Right lobe of liver (tissue), 6 donors: ENCODE data around the gene SUGCT. TPM values are rescaled to one million over a fixed set of nuclear protein-coding genes. Genes with fewer than 3 reads are reported as not detected.
"Not testable (repeated sequence)": the region's sequence is repeated elsewhere in the genome, so short reads cannot be mapped to it uniquely, and the experiment has no call there.

Source experiments
- ATAC-seq, 4 donors: fragments of 200-7000 bp; cut with Tn5 transposase; one replicate each; pipeline ENCODE4 v1.9.1; 2020; ENCODE audit warnings: mild to moderate bottlenecking in 4 of 4, moderate library complexity in 4 of 4
- DNase-seq, 3 donors: peaks; one replicate each; pipeline ENCODE4 v3.0.0-alpha.2; 2020
- H3K27ac ChIP-seq, 3 donors: fragments of 200-600 bp; one replicate each; pipeline ENCODE4 v1.8.0; 2022
- H3K27me3 ChIP-seq, 2 donors: fragments of 200-600 bp; one replicate each; pipeline ENCODE4 v1.8.0; 2022
- H3K36me3 ChIP-seq, 4 donors: fragments of 200-600 bp; sonication (generic) in 1 of 4; one replicate each; pipeline versions ENCODE4 v1.5.1 to v1.8.0; 2017 to 2022; ENCODE audit warnings: control low read depth in 1 of 4
- H3K4me1 ChIP-seq, 4 donors: fragments of 200-600 bp; sonication (generic) in 1 of 4; one replicate each; pipeline versions ENCODE4 v1.5.1 to v1.8.0; 2017 to 2022; ENCODE audit warnings: control low read depth in 1 of 4
- H3K4me3 ChIP-seq, 3 donors: fragments of 200-600 bp; one replicate each; pipeline ENCODE4 v1.8.0; 2022
- H3K9me3 ChIP-seq, 4 donors: fragments of 200-600 bp; sonication (generic) in 1 of 4; one replicate each; pipeline versions ENCODE4 v1.5.1 to v1.8.0; 2017 to 2022; ENCODE audit warnings: control low read depth in 1 of 4
- CTCF ChIP-seq, 4 donors: fragments of 200-600 bp in 3 of 4; fragments of 450-650 bp in 1 of 4; IDR thresholded peaks; one replicate each; pipeline versions ENCODE4 v1.5.1 to v1.8.0; 2016 to 2022; ENCODE audit warnings: antibody characterized with exemption in 4 of 4, mild to moderate bottlenecking in 2 of 4
- POLR2A ChIP-seq: fragments of 450-650 bp; IDR thresholded peaks from one replicate; pipeline ENCODE4 v1.6.1; 2017; ENCODE audit warnings: antibody characterized with exemption, mild to moderate bottlenecking
- WGBS: methylation state at CpG from one replicate; pipeline ENCODE4 v1.1.6; 2018; ENCODE audit warnings: low coverage, low lambda C conversion rate; ENCODE audit not compliant: insufficient coverage; ENCODE audit errors: missing lambda C conversion rate; 5-methylcytosine and 5-hydroxymethylcytosine counted together
- intact Hi-C, 2 donors: fragments of 100-400 bp; cut with DNase I; formaldehyde crosslinking; loops; one replicate each; pipeline versions ENCODE4 v1.11.2 to v1.14.1; 2022
- total RNA-seq, 6 experiments: library from RNA; depleted of rRNA in 2 of 6; stranded (reverse); fragments of >200 nt in 2 of 6; fragmentation: NEBNext Ultra II Directional in 3 of 6; extraction: Animal tissue kit (Norgen Biotek cat#: 25700) in 3 of 6; gene quantifications; one replicate each; pipeline versions ENCODE4 v1.1.0 to v1.2.4, GENCODE V29; 2016 to 2023
- donor health status: DM: no; HTN: yes; CAD: no.
- donor health status: DM: no; HTN: no; CAD: no.
- donor health status: DM: no; HTN: no; CAD: no.
- donor health status: DM: no; HTN: yes; CAD: no.
- donor health status: DM: no; HTN: yes; CAD: no.

Gene SUGCT
- total RNA-seq, 6 experiments from 2014 or later: 10.1 to 21.0 (median 14.2) TPM

- Histone ChIP-seq H3K27me3 (no peaks in the 10 kb centered on the region), H3K27ac (no peak overlapping the region), H3K4me3 (no peak overlapping the region), H3K36me3 (no peaks in the 10 kb centered on the region), H3K9me3 (no peaks in the 10 kb centered on the region), H3K4me1 (peaks cover 0 to 7% (median 0%) of the 10 kb centered on the region in 4 donors)
- intact Hi-C loops: no loop called here
- 17% methylated on average over 1 of the region's 2 CpGs for WGBS
- ATAC-seq (no peak), DNase-seq (no peak)
- TF ChIP-seq POLR2A: no peak
- no peak for TF ChIP-seq CTCF (IDR thresholded peaks at IDR 0.05)
Measured at GRCh38 chr7:40612298-40612697, 477.5 kb downstream of the SUGCT start.

GRCh38 chr7:40619647-40620046 lies 484.8 kb downstream of the SUGCT start:
- no peaks in the 10 kb centered on the region for H3K36me3 ChIP-seq
- H3K27ac ChIP-seq: no peak overlapping the region
- peaks cover 0 to 10% (median 0%) of the 10 kb centered on the region in 4 donors for H3K4me1 ChIP-seq
- intact Hi-C loops: no loop called here
- DNase-seq (no peak), ATAC-seq (no peak)
- no peaks in the 10 kb centered on the region for H3K27me3 ChIP-seq
- TF ChIP-seq CTCF (IDR thresholded peaks at IDR 0.05) (no peak), POLR2A (no peak)
- H3K9me3 ChIP-seq: no peaks in the 10 kb centered on the region
- 50% methylated on average over 1 of the region's 1 CpG for WGBS
- H3K4me3 ChIP-seq: no peak overlapping the region

- DNase-seq (no peak), ATAC-seq (no peak)
- no peaks in the 10 kb centered on the region for H3K36me3 ChIP-seq
- intact Hi-C loops: no loop called here
- peaks cover 0 to 10% (median 0%) of the 10 kb centered on the region in 4 donors for H3K4me1 ChIP-seq
- no peaks in the 10 kb centered on the region for H3K27me3 ChIP-seq
- TF ChIP-seq POLR2A (no peak), CTCF (IDR thresholded peaks at IDR 0.05) (no peak)
- WGBS: 81% methylated on average over 4 of the region's 4 CpGs
- no peak overlapping the region for H3K27ac ChIP-seq
- H3K4me3 ChIP-seq: no peak overlapping the region
- no peaks in the 10 kb centered on the region for H3K9me3 ChIP-seq
Measured at GRCh38 chr7:40621592-40621998, 486.8 kb downstream of the SUGCT start.

GRCh38 chr7:40622941-40623501 lies 488.2 kb downstream of the SUGCT start:
- DNase-seq (no peak), ATAC-seq (peak; percentile 74 to 93 (median 80))
- peak overlapping the region in 2 of 3 donors; percentile 6 to 29 for H3K27ac ChIP-seq
- H3K36me3 ChIP-seq: no peaks in the 10 kb centered on the region
- H3K4me3 ChIP-seq: no peak overlapping the region
- intact Hi-C loops: no loop called here
- no peaks in the 10 kb centered on the region for H3K27me3 ChIP-seq
- TF ChIP-seq CTCF (IDR thresholded peaks at IDR 0.05) (no peak), POLR2A (no peak)
- H3K4me1 ChIP-seq: peaks cover 0 to 10% (median 0%) of the 10 kb centered on the region in 4 donors
- WGBS: 43% methylated on average over 3 of the region's 3 CpGs
- no peaks in the 10 kb centered on the region for H3K9me3 ChIP-seq

- Histone ChIP-seq H3K36me3 (no peaks in the 10 kb centered on the region), H3K4me1 (peaks cover 0 to 10% (median 0%) of the 10 kb centered on the region in 4 donors), H3K4me3 (no peak overlapping the region), H3K27ac (no peak overlapping the region), H3K9me3 (no peaks in the 10 kb centered on the region), H3K27me3 (no peaks in the 10 kb centered on the region)
- DNase-seq (no peak), ATAC-seq (peak in 1 of 4 donors; percentile 21)
- intact Hi-C loops: no loop called here
- TF ChIP-seq POLR2A (no peak), CTCF (IDR thresholded peaks at IDR 0.05) (no peak)
- WGBS: 22% methylated on average over 2 of the region's 2 CpGs
Measured at GRCh38 chr7:40623863-40624262, 489.1 kb downstream of the SUGCT start.

GRCh38 chr7:40627361-40627760 lies 492.6 kb downstream of the SUGCT start:
- H3K4me3 ChIP-seq, H3K27me3 ChIP-seq, intact Hi-C loops, H3K36me3 ChIP-seq, ATAC-seq, H3K9me3 ChIP-seq, DNase-seq, H3K27ac ChIP-seq: not testable (repeated sequence)
- WGBS: 100% methylated on average over 1 of the region's 1 CpG
- peaks cover 0 to 10% (median 0%) of the 10 kb centered on the region in 4 donors for H3K4me1 ChIP-seq
